SK-N-MC (cell line): ENCODE data around the gene ST8SIA4.

ENCODE experiments used
- EZH2 ChIP-seq: fragments of 200-600 bp; sonication (generic); IDR thresholded peaks from one replicate; pipeline ENCODE4 v1.6.1; 2017; ENCODE audit warnings: antibody characterized with exemption
- POLR2AphosphoS5 ChIP-seq: IDR thresholded peaks from 2 replicates; pipeline ENCODE4 v1.6.1; 2012; ENCODE audit warnings: mild to moderate bottlenecking, low read depth, low read length, borderline replicate concordance

- TF ChIP-seq EZH2 (no peak), POLR2AphosphoS5 (no peak)
Observed at GRCh38 chr5:100796851-100797250, 106.2 kb downstream of the ST8SIA4 start.
